GM19193 (cell line): Measurements from ENCODE around the gene KLRC2.
"Not testable (repeated sequence)": the region's sequence is repeated elsewhere in the genome, so short reads cannot be mapped to it uniquely, and the experiment has no call there.

Experiments used
- POLR2A ChIP-seq: IDR thresholded peaks from 4 replicates; pipeline ENCODE4 v1.6.1; 2011; ENCODE audit not compliant: insufficient read depth, insufficient read length; ENCODE audit errors: extremely low read depth

Gene KLRC2

DNA sequence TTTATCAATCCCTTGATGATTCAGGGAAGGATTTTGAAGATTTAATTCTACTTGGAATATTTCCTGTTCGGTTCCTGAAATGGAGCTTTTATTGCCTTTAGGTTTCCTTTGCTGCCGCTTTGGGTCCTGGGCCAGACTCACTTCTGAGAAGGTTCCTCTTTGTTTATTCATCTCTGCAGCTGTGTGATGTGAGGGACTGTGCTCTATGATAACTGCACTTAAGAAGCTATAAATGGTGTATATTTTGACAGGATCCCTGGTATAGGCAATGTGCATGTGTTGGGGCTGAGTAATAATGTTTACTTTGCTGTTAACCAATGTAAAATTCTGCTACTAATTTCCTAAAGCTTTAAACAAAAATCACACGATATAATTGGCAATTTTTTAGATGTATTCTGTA, at the start of gene KLRC2:
Gene KLRC2 (minus strand): TSS at position 195 of the 400 bp plus-strand sequence. CDS start 24 bp downstream, at position 171.
- not testable (repeated sequence) for TF ChIP-seq POLR2A

DNA sequence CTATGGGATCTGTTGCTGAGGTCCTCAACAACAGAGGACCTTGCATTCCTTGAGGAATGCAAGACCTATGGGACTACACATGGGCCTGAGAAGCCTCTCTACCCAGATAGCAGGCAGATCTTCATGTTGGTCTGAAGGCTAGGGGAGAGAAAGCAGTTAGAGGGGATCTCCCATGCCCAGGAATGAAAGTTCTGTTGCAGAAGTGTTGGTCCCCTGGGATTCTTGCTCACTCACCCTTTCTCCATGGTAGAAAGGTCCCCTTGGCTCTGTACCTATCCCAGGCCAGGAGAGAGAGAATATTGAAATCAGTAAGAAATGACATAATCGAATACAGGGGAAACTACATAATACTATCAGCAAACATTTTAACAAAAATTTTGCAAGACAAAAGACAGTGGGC, 33.9 kb upstream of the KLRC2 start:
- no peak for TF ChIP-seq POLR2A

GRCh38 chr12:10466311-10466710, 30.5 kb upstream of the KLRC2 start:
- no peak for TF ChIP-seq POLR2A

DNA sequence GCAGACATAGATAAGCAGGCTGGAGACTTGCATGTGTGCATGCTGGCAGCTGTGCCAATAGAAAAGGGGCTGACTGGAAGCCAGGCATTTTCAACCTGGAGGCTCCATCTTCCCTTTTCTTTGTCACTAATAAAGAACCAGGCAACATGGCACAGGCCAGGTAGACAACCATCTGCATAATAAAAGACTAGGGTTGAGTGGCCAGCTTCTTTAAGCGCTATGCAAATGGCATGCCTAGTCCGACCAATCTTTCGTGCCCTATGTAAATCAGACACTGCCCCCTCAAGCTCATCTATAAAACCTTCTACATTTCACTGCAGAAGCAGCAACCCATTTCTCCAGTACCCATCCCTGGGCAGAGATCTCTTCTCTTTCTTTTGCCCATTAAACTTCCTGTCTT, 21.9 kb upstream of the KLRC2 start:
- no peak for TF ChIP-seq POLR2A

DNA sequence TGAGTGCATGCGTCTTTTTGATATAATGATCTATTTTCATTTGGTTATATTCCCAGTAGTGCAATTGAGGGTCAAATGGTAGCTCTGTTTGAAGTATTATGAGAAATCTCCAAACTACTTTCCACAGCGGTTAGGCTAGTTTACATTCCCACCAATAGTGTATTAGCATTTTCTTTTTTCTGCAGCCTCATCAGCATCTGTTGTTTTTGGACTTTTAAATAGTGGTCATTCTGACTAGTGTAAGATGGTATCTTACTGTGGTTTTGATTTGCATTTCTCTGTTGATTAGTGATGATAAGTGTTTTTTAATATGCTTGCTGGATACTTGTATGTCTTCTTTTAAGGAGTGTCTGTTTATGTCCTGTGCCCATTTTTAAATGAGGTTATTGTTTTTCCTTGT, 21.0 kb upstream of the KLRC2 start:
- no peak for TF ChIP-seq POLR2A

DNA sequence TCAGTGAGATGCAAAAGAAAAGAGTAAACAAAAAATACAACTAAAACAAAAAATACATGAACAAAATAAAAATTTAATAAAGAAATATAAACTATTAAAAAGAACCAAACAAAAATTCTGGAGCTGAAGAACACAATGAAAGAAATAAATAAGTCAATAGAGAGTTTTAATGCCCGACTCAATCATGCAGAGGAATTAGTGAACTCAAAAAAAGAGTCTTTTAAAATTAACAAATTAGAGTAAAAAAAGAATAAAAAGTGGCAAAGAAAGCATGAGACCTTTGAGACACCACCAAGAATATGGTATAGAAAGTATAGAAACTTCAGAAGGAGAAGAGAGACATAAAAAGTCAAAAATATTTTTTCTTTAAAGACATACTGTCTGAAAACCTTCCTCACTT, 20.0 kb upstream of the KLRC2 start:
- no peak for TF ChIP-seq POLR2A

- TF ChIP-seq POLR2A = no peak
Measured at GRCh38 chr12:10454531-10454930, 18.7 kb upstream of the KLRC2 start.

DNA sequence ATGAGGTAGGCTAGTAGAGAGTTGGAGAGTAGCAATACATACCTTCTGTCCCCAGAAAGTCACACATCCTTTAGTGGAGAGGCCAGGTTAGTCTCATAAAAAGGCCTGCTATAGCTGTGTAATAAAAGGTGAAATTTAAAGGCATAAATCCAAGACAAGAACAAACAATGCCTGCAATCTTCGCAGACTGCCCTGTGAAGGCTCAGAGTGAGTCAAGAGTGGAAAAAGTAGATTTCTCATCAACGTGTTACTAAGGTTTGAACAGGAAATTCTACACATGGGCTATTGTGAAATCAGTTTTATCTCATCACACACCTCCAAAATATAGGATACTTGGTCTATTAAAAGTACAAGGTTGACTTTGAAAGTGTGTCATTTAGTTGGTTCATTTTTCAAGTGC, 17.3 kb upstream of the KLRC2 start, which contains the start of gene KLRC1:
Gene KLRC1 (minus strand): TSS at position 222 of the 400 bp plus-strand sequence. CDS start 2,221 bp downstream, outside the sequence.
- no peak for TF ChIP-seq POLR2A

DNA sequence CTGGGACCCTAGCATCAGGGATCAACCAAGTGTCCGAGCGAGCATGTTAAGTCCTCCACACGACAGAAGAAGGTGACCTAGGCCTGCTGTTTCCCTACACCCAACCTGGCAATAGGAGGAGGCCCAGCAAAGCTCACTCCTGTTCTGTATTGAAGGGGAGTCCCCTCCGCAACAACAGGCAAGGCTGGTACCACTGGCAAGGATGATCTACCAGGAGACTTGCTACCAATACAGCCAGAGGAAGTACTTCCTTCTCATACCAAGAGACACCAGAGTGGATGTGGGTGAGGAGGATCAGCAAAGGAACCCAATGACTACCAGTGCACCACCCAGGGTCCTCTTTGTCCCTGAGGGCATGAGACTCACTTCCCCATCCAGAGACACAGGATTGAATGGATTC, 12.4 kb upstream of the KLRC2 start:
- TF ChIP-seq POLR2A = no peak

DNA sequence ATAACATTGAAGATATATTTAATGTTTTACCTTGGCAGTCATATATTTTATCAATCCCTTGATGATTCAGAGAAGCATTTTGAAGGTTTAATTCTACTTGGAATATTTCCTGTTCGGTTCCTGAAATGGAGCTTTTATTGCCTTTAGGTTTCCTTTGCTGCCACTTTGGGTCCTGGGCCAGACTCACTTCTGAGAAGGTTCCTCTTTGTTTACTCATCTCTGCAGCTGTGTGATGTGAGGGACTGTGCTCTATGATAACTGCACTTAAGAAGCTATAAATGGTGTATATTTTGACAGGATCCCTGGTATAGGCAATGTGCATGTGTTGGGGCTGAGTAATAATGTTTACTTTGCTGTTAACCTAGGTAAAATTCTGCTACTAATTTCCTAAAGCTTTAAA, 15.5 kb downstream of the KLRC2 start, which contains the start of gene KLRC3:
Gene KLRC3 (minus strand): TSS at position 262 of the 400 bp plus-strand sequence. CDS start 45 bp downstream, at position 217.
- TF ChIP-seq POLR2A = not testable (repeated sequence)

GRCh38 chr12:10409392-10409791, 26.4 kb downstream of the KLRC2 start, which contains the start of gene KLRC4:
Gene KLRC4, minus strand, starts transcription at chr12:10409757. Its CDS starts 182 bp downstream, at chr12:10409575.
- TF ChIP-seq POLR2A = no peak

DNA sequence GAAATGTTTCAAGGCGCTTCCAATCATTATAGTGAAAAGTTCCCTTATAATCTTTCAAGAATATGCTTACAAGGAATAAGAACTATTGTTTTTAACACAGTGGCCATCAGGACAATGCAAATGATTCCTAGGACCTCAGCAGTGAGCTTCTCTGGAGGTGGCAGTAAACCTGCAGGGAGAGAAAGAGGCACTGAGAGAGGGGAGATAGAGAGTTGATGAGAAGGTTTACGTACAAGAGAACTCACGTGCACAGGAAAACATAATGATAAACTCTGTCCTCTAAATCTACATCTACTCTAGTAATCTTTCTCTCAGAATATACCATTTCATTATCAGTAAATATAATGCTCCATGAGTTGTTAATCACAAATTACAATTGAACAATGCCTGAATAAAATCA, 27.0 kb downstream of the KLRC2 start:
- TF ChIP-seq POLR2A = no peak

DNA sequence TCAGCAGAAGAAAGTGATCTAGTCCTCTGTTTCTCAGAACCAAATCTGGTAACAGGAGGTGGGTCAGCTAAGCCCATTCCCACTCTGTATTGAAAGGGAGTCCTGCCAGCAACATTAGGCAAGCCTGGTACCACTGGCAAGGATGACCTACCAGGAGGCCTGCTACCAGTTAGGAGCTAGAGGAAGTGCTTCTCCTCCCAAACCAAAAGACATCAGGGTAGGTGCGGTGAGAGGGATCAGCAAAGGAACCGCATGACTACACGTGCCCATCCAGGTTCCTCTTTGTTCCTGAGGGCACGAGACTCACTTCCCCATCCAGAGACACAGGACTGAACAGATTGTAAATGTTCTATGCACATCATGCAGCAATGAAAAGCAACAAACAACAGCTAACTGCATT, 29.1 kb downstream of the KLRC2 start:
- TF ChIP-seq POLR2A = no peak

DNA sequence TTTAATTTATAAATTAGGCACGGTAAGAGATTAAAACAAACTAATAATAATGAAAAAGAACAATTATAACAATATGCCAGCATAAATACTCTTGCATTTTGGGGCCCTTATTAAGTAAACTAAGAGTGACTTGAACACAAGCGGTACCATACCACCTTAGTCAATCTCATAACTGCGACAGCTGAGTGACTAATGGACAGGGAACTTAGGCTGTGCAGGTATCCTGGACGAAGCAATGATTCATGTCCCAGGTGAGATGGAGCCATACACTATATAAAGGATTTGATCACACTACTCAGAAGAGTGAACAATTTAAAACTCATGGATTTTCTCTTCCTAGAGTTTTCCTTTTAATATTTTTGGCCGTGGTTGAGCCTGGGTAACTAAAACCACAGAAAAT, 30.5 kb downstream of the KLRC2 start:
- TF ChIP-seq POLR2A = no peak

DNA sequence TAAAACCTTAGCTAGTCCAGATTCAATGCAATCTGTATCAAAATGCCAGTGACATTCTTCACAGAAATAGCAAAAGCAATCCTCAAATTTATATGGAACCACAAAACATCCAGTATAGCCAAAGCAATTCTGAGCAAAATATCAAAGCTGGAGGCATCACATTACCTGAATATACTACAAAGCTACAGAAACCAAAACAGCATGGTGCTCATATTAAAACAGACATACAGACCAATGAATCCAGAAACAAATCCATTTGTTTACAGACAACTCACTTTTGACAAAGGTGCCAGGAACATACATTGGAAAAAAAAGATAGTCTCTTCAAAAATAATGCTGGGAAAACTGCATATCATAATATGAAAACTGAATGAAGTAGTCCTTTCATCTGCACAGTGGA, 31.0 kb downstream of the KLRC2 start:
- TF ChIP-seq POLR2A = no peak

DNA sequence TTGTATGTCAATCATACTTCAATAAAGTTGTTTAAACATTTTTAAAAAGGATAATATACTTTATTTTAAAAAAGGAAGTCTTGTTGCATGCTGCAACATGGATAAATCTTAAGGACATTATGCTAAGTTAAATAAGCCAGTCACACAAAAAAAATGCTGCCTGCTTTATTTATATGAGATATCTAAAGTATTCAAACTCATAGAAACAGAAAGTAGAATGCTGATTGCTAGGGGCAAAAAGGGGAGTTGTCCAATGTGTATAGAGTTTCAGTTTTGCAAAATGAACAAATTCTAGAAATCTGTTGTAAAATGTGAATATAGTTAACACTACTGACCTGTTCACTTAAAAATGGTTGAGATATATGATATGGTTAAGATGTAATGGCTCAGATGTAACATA, 35.0 kb downstream of the KLRC2 start:
- TF ChIP-seq POLR2A = no peak

- no peak for TF ChIP-seq POLR2A
Measured at GRCh38 chr12:10398168-10398567, 37.6 kb downstream of the KLRC2 start.
